Medulla oblongata (tissue), 1 donor: ENCODE data around the gene ARID3A.

Experiments used
- DNase-seq: peaks from one replicate; pipeline ENCODE4 v3.0.0-alpha.2; 2015; ENCODE audit errors: extremely low spot score

Gene ARID3A

DNA sequence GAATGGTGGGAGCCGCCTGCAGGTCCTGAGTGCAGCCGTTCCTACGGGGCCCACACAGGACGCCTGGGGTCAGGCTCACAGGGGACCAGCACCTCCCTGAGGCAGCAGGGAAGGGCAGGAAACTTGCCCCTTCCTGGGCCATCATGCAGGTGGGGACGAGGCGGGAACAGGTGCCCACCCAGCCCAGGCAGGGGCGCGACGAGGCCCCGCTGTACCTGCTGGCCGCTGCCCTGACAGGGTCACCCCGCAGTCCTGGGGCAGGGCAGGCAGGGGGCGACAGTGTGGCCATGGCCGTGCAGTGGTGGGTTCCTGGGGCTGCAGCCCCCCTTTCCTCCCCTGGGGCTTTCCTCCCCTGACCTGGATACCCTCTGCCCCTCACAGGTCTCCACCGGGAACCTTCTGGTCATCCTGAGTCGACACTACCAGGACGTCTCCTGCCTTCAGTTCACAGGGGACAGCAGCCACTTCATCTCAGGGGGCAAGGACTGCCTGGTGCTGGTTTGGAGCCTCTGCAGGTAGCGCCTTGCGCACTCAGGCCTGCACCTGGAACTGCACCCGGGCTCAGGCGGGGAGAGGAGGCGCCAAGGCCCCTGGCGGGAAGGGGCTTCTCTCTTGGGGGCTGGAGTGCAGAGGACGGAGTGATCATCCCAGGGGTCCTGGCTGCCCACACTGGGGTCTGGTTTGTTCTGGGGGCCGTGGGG lies 63.7 kb downstream of the ARID3A start:
- no peak for DNase-seq

DNA sequence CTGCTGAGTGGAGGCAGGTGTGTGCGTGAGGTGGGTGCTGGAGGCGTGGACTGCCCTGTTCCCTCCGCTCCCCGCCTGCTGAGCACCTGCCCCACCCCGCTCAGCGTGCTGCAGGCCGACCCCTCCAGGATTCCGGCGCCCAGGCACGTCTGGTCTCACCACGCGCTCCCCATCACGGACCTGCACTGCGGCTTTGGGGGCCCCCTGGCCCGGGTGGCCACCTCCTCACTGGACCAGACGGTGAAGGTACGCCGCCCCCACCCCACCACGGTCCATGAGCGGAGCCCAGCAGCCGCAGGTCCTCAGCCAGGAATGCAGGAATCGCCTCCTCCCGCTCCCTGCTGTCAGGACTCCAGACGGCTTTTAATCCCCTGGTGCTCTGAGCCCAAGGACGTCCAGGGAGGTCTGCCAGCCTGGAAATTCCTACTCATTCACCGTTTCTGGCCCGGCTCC lies 64.3 kb downstream of the ARID3A start:
- DNase-seq = no peak

DNA sequence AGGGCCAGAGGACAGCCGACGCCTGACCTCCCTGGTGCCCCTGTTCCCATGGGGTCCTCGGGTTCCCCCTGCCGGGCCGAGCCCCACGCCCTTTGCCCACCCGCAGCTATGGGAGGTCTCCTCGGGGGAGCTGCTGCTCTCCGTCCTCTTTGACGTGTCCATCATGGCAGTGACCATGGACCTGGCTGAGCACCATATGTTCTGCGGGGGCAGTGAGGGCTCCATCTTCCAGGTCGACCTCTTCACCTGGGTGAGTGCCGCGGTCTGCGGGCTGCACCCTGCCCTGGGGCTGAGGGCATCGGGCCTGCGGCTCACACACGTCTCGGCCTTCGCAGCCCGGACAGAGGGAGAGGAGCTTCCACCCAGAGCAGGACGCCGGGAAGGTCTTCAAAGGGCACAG lies 64.9 kb downstream of the ARID3A start:
- no peak for DNase-seq

DNA sequence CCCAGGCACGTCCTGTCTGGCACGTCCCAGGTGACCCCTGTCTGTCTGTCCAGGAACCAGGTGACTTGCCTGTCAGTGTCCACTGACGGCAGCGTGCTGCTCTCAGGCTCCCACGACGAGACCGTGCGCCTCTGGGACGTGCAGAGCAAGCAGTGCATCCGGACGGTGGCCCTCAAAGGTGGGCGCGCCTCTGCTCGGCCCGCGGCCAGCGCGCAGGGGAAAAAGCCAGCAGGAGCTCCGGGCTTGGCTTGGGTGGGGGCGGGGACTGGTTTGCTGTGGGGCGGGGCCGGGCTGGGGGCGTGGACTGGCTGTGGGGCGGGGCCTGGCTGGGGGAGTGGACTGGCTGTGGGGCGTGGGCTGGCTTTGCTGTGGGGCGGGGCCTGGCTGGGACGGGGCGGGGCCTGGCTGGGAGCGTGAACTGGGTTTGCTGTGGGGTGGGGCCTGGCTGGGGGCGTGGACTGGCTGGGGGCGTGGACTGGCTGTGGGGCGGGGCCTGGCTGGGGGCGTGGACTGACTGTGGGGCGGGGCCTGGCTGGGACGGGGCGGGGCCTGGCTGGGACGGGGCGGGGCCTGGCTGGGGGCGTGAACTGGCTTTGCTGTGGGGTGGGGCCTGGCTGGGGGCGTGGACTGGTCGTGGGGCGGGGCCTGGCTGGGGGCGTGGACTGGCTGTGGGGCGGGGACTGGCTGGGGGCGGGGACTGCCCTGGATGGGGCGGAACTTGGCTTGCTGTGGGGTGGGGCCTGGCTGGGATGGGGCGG lies 65.5 kb downstream of the ARID3A start:
- DNase-seq = no peak

DNA sequence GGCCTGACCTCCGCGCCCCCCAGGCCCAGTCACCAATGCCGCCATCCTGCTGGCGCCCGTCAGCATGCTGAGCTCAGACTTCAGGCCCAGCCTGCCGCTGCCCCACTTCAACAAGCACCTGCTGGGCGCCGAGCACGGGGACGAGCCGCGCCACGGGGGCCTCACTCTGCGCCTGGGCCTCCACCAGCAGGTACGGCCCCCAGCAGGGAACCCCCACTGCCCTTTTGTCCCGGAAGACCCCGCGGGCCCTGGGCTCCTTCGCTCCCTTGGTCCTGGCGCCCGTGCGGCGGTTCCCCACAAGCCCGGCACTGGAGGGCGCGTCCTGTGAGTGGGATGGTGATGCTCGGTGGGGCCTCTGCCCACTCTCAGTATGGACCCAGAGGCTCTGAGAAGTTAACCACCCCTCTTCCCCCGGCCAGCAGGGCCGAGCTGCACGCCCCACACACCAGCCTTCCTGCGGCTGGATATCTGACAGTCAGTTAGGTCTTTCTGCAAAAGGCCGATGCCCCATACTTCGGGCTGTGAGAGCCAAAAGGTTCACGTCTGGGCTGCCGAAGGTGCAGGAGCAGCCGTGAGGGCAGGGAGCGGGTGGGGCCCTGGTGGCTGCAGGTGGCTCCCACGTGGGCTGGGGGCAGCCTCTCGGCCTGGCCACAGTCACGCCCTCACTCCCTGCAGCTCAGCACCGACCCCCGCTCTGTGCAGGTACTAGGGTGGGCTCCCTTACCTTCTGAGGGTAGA lies 66.3 kb downstream of the ARID3A start:
- DNase-seq = no peak

DNA sequence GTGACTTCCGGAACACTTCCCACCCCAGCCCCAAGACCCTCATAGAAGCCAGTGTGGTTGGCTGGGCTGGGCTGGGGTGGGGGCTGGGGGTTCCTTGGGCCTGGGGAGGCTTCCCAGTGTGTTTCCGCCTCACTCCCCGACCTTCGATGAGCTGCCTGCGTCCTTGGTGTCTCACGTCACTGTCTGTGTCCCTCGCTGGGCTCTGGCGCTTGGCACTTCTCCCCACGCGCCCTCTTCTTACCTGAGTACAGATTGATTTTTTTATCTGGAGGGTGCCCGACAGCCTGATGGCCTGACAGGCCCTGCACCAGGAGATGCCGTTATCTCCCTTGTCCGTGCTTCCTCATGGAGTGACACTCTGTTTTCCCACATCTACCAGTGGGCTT lies 66.8 kb downstream of the ARID3A start:
- DNase-seq = no peak

DNA sequence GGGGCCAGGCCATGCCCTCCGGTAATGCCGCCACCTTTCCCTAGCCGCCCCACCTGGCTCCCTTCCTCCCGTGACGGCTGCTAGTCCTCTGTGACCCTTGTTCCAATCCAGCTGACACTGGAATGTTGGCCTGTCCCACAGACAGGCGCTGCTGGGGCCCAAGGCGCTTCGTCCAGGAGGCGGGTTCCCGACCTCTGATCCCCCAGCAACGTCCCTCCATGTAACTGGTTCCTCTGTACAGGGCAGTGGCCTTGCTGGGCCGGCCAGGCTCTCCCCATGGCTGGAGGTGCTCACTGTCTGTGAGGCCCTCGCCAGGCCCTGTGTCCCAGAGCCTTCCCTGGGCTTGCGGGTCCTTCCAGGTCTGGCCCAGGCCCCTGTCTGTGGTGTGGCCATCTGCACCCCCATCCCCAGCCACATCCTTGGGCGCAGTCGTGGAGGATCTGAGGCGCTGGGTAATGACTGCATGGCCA lies 67.6 kb downstream of the ARID3A start:
- DNase-seq = no peak

DNA sequence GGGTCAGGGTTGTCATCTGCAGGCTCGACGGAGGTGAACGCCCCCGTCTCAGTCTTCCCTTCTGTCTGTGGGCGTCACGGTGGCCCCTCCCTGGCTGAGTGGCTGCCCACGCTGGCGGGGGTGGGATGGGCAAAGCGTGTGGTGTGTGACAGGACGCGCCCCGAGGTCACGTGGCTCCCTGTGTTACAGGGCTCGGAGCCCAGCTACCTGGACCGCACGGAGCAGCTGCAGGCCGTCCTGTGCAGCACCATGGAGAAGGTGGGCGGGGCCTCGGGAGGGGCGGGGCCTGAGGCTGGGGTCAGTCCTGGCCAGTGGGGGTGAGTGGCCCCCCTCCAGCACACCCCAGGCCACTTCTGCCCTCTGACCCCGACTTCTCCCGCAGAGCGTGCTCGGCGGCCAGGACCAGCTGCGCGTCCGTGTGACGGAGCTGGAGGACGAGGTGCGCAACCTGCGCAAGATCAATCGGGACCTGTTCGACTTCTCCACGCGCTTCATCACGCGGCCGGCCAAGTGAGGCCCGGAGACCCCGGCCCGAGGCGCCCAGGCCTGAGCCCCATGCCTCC lies 68.1 kb downstream of the ARID3A start:
- DNase-seq = no peak

DNA sequence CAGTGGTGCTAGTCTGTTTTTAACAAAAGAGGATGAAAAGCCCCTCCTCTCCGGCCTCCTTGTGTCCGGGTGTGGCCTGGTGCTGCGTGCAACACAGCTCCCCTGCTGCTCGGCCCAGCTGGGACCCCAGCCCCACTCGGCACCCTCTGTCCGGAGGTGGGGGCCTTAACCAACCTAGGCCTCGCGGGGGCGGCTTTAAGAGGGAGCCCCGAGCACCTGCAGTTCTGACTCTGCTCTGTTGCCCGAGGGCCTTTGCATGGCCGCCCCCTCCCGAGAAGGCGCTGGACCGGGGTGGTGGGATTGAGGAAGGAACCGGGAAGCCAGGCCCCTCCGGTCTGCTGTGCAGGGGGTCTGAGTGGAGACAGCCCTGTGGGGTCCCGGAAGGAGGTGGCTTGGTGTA lies 68.7 kb downstream of the ARID3A start:
- DNase-seq = no peak

DNA sequence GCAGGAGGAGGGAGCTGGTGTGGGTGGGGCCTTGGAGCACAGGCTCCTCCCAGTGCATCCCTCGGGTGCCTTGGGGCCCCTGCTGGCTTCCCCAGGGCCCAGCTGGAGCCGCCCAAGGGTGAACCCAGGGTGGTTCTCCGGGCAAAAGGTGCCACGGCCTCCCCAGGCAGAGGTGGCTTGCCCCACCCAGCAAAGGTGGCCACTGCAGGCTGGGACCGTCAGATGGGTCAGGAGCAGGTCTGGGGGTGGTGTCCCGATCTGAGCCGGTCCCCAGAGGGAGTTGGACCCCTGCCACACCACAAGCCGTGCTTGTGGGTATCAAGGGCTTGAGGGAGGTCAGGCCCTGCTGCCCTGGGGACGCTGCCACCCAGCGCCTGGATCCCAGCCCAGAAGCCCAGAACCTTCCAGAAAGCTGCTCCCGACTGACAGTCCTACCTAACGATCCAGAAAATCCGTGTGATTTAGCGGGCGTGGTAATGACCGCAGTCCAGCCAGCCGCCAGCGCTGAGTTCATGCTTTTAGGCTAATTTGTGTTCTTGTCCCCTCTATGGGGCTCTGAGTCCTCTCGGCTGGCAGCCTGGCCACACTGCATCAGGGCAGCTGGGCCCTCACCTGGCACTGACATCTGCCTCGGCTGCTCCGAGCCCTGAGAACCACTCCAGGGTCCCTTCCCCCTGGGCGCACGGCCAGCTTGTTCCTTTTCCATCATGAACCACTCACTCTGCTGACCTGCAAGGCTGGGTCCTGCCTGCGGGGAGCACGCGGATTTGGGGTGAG lies 69.4 kb downstream of the ARID3A start:
- no peak for DNase-seq

DNA sequence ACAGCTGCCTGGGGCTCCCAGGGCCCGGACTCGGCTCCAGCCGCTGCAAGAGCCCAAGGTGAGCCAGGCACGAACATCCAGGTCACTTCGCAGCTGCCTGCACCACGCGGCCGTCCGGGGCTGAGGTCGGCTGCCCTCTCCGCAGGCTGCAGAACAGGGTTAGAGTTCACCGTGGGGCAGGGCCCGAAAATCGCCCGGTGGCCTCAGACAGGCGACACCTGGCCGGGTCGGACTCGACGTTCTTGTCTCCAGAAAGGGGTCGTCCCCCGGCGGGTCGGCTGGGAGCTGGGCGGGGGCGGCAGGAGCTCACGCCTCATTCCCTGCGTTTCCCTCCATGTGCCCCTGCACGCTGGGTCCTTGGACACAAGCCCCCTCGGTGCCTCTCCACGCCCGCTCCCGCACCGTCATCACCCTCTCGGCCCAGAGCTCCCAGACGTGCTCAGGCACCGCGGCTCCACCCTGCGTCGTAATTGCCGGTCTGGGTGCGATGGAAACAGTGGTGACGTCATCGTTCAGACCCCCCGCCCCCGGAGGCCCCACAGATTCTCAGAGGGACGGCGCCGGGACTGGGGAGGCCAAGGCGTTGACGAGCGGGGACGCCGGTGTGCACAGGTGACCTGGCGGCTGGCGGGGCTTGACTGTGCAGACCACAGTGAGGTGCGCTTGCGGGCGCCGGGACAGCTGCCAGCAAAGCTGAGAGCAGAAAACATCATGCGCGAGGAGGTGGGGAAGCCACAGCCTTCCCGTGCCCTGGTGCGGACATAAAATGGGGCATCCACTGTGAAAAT lies 70.4 kb downstream of the ARID3A start:
- DNase-seq = no peak

DNA sequence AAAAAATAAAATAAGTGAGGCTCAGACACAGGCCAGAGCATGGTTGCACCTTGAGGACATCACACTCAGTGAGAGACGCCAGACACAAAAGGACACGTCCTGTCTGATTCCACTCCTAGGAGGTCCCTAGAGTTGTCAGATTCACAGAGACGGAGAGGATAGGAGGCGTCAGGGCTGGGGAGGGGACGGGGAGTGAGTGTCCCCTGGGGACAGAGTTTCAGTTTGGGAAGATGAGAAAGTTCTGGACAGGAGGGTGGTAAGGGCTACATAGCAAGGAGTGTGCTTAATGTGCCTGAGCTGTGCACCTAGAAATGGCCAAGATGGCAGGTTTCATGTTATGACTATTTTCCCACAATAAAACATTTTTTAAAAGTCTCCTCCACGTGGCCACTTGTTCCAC lies 72.2 kb downstream of the ARID3A start:
- no peak for DNase-seq

DNA sequence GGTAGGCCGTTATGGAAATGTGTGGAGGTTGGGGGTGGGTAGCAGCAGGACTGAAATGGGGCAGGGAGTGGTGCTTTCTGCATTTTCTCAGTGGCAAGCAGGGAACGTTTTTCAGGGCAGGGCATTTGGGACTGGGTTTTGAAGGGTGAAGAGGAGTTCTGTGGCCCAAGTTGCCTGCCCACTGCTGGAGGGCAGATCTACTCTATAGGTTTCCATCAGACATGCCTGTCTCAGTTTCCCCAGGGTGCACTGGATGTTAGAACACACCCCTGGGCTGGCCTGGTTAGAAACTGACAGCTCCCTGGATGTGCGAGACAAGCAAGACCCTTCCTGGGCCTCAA lies 73.5 kb downstream of the ARID3A start:
- no peak for DNase-seq

DNA sequence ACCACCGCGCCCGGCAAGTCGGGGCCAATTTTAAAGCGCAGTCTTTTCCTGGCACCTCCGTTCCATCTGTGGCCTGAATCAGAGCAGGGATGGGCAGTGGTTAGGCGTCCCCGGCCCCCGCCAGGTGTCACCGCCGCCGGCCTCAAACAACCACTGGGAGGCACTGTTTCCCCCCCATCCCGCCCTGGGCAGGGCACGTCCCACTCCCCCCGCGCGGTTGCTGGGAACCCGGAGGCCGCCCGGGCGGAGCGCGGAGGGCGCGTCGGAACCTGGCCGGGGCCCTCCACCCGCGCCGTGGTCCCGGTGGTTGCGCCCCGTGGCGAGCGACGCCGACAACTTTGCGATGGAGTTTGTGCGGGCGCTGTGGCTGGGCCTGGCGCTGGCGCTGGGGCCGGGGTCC lies 74.3 kb downstream of the ARID3A start, which contains the start of gene GRIN3B:
Gene GRIN3B, plus strand, starts transcription at position 325 of the 400 bp plus-strand sequence. Its CDS starts 19 bp downstream, at position 344.
- DNase-seq = no peak

DNA sequence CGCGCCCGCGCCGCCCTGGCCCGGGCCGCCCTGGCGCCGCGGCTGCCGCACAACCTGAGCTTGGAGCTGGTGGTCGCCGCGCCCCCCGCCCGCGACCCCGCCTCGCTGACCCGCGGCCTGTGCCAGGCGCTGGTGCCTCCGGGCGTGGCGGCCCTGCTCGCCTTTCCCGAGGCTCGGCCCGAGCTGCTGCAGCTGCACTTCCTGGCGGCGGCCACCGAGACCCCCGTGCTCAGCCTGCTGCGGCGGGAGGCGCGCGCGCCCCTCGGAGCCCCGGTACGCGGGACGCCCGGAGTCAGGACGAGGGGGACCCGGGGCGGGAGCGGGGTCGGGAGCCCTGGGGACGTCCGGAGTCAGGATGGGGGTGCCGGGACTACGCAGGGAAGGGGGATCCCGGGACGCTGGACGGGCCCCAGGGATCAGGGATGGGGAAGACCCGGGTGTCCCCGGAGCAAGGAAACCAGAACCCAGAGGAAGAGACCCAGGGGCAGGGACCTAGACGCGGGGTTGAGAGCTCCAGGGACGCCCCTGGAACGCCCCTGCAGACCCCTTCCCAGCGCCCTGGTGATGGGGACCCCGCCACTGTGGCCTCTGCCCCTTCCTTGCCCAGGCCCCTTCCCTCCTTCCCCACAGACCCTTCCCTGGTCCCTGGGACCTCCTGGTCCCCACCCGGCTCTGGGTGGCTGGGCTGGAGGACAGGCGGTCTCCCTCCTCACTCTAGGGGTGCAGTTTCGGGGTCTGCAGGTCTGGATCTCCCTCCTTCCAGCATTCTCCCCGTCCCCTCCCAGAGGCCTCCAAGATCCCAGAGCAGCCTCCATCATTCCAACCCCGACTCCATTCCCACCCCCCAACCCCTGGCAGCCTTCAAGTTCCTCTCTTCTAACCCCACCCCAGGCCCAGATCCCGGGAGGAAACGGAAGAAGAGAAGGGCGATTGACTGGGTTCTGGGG lies 75.0 kb downstream of the ARID3A start:
- no peak for DNase-seq

DNA sequence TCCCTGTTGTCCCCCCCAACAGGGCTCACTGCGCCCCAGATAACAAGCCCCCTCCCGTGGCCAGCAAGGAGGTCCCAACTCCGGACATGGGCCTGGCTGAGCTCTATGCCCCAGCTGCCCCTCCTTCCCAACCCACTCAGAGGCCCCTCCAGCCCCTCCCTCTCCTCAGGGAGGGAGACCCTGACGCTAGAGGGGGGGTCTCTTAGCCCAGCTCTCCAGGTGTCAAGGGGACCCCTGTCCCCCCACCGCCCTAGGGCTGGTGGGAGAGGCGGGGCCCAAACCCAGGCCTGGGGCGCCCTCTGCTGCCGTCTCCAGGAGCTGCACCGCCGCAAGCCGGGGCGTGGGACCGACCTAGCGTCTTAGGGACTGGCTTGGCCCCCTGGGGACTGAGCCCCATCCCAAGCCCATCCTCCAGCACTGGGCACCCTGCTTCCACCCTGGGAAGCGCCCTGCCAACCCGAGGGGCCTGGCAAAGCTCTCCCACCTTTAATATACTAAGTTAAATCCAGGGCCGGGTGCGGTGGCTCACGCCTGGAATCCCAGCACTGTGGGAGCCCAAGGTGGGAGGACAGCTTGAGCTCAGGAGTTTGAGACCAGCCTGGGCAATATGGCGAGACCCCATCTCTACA lies 75.8 kb downstream of the ARID3A start:
- DNase-seq = no peak

DNA sequence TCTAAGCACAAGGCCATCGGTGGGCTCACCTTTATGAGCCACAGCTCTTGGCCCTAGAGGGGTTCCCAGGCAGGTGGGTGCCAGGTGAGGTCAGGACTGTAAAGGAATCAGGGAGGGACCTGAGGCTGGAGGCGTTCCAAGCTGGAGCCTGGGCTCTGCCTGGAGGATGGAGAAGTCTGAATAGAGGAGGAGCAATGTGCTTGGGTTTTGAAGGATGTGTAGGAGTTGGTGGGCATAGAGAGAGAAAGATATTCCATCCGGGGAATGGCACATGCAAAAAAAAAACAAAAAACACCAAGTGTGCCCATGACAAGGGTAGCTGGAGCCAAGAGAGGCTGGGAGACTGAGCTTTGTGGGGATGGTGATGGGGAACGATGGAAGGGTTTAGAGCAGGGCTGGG lies 76.8 kb downstream of the ARID3A start:
- DNase-seq = no peak

DNA sequence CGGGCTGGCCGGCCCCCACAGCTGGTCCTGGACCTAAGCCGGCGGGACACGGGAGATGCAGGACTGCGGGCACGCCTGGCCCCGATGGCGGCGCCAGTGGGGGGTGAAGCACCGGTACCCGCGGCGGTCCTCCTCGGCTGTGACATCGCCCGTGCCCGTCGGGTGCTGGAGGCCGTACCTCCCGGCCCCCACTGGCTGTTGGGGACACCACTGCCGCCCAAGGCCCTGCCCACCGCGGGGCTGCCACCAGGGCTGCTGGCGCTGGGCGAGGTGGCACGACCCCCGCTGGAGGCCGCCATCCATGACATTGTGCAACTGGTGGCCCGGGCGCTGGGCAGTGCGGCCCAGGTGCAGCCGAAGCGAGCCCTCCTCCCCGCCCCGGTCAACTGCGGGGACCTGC lies 77.4 kb downstream of the ARID3A start:
- DNase-seq = no peak

DNA sequence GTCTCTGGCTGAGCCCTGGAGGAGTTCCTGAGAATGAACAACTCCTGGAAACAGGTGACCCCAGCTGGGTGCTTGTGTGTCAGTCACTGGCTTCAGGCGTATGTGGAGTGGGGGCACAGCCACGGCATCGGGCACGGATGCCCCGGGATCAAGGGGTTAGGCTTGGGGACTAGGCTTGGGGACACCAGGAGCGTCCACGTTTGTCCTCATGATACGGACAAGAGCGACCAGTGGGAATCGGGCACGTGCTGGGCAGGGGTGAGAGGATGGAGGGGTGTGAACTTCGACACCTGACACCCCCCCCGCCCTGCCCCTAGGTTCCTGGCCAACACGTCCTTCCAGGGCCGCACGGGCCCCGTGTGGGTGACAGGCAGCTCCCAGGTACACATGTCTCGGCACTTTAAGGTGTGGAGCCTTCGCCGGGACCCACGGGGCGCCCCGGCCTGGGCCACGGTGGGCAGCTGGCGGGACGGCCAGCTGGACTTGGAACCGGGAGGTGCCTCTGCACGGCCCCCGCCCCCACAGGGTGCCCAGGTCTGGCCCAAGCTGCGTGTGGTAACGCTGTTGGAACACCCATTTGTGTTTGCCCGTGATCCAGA lies 78.5 kb downstream of the ARID3A start:
- no peak for DNase-seq
